GM18499 (cell line): ENCODE measurements around the gene AFF4.

Experiments
- ATAC-seq: cut with Tn5 transposase; IDR thresholded peaks from one replicate; pipeline ENCODE4 v1.9.1; 2021; ENCODE audit warnings: moderate number of reproducible peaks; ENCODE audit not compliant: insufficient read depth, unreplicated experiment

The AFF4 gene

DNA sequence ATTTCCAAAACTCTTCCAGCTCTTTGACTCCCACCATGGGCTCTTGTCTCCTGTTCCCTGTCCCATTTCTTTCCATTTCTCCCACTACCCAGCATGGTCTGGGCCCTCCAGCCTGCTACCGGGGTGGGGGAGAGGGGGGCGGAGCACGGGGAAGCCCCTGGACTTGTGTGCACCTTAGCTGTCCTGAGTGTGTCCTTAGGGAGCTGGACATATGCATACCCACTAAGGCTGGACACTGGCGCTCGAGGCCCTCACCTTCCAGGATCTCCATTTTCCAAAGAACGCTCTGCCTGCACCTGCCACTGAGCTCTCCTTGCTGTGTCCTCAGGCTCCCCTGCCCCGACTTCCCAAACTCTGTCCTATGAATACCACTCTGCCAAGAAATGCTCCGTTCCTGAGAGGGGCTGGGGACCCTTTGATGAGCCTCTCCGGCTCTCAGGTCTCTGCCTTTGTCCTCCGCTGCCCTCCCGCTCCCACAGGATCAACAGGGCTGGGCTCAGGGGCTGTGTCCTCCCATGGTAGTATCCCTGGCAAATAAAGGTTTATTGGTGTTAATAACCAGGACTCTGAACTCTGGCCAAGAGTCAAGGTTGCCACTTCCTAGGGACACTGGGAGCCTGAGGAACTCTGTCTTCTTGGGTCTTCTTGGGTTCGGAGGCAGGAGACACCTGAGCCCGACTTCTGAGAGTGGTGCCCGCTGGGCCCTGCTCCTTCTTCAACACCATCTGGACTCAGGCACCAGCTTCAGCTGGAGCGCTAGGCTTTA lies 132.2 kb downstream of the AFF4 start:
- no peak for ATAC-seq

DNA sequence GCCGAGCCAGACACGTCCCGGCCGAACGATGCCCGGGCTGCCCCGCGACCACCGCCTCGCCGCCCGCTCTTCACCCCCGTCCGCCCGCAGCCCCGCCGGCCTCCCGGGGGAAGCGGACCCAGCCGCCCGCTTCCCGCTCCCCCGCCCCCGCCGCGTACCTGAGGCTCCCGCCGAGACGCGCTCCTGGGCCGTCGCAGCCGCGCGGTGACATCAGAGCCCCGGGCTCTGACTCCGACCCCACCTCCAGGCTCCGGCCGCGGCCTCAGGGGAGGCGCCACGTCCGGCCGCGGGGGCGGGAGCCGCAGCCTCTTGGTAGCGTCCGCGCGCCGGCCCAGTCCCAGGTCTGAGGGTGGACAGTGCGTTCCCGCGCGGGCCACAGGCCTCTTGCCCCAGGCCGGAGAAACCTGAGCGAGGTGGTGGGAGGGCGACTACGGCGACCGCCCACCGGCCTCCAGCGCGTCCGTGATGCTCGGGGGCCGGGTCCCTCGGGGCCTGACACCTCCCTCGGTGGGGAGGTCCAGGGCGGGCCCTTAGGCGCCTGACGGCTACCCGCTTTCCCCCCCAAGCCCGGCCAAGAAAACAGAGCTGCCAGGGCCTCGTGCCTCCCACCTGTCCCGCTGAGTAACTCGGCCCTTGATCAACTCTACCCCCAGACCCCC lies 132.9 kb downstream of the AFF4 start, which contains the start of gene SHROOM1:
TSS of gene SHROOM1 (minus strand) at position 212 of the 659 bp plus-strand sequence. CDS start 4,507 bp downstream, outside the sequence.
- no peak for ATAC-seq

DNA sequence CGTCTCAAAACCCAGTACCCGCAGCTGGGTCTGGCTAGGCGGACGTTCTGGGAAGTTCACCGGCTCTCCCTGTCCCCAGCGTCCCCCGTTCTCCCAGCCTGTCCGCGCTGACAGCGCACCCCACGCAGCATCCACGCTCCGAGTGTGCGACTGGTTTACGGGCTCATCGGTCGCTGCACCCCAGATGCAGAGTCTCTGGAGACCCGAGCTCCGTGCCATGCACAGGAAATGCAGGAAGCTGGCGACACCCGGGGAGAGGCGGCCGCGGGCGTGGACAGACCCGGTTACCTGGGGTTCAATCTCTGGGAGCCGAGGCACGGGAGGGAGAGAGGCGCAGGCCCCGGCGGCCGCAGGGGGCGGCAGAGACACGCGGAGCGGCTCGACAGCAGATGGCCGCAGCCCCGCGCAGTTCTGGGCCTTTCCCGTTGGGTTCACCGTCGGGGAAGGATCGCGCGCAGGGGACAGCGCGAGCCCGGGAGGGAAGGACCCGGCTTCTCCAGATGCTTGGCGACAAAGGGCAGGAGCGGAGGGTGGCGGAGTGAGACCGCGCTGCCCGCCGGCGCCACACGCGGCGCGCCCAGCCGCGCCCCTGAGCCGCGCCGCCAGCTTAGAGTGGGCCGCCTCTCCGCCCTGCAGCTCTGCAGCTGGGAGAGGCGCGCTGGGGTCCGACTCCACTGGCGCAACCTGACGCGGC lies 133.5 kb downstream of the AFF4 start:
- no peak for ATAC-seq

DNA sequence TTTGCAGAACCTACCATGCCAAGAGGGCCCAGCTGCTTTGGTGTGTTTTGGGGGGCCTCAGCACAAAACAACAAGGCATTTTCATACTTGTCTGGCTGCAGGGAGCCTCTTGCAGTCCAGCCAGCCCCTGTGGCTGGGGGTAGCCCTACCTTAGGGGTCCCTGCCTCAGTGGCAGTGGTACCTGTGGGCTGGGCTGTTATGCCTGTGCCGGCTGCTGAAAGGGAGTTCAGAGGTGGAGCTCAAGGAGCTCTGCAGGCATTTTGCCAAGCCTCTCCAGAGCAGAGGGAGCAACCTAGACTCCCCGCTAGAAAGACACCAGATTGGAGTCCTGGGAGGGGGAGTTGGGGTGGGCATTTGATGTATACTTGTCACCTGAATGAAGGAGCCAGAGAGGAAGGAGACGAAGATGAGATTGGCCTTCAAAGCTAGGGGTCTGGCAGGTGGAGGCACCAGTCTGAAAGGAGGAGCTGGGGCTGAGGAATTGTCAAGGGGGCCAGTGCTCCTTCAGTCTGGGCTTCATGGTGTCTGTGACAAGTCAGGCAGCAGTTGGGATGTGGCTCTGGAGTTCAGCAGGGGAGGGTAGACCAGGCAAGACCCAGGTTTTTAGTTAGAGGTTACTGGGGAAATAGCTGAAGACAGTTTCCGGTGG lies 134.5 kb downstream of the AFF4 start:
- no peak for ATAC-seq

DNA sequence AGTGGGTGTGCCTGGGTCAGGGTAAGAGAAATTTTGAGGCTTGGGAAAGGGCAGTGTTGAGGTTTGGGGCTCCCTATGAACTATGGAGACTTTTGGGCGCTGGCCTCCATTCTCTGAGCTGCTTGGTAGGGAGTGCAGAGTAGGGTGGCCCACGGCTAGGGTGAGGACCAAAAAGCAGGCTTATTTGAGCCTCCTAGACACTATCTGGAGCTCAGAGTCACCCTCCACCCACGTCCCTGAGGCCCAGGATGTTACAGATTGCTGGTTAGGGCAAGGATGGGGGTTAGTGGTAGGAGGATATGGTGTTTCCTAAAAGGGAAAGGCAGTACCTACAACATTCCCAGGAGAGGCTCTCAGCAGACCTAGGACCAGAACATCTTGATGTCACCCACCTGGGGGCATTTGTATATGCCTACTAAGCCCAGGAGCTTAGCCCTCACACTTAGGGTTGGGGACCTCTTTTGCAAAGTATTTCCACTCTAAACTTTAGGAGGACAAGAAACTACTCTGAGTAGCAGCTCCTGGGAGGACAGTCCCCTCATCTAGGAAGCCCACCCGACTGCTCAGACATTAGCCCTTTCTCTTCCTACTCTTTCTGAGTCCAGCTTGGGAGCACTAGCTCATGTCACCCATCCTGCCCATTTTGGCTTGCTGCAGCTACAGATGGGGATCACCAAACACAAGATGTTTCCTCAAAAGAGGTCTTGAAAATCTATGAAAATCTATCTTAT lies 135.3 kb downstream of the AFF4 start:
- ATAC-seq = no peak

DNA sequence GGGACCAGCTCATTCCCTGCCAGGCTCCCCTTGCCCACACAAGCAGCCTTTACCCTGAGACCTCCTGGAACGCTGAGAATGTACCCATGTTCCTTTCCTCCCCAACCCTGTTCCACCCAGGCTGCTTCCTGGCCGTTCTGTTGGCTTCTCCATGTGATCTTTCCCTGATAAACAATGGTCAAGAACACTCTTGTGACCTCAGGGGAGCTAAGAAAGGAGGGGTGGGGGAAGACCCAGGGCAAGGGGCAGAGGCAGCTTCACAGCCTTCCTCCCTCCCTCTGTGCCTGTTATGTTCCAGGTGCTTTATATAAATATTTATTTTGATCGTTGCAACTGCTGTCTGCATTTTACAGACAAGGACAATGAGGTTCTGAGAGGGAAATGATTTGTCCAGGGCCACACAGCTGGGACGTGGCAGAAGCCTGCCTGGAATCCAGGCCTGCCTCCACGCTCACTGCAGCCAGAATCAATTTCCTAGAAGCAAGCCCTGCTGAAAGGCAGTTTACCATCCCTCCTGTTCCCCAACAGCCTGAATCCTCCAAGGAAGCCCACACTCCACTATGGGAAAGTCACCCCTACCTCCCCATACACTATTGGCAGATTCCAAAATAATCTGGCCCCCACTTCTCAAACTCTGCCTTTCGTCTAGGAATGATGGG lies 136.9 kb downstream of the AFF4 start:
- no peak for ATAC-seq

DNA sequence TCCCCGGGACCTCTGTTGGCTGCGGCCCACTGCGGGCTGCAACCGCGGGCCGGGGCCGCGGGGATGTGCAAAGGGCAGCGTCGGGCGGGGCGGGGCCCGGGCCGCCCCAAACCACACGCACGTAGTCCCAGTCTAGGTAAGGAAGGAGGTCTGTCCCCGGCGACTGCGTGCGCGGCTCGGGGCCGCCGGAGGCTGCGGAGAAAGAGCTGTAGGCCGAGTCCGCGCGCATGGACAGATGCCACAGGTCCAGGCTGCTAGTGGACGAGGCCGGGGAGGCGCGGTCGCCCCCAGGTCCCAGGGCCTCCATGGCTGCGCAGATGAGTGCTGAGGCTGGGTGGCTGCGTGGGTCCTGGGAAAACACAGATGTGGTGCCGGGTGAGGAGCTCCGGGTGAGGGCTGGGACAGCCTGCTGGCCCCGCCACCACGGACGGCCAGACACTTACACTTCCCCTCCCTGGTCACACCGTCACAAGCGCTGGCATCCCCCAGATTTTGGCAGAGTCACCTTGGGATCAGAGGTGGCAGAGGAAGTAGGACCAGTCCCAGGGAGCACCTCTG lies 137.5 kb downstream of the AFF4 start:
- ATAC-seq = no peak
